GM12872 (cell line): ENCODE data around the gene GANAB.

ENCODE experiments used
- TF ChIP-seq, protein P1 (sequence below): IDR thresholded peaks from 3 replicates; pipeline ENCODE4 v1.5.1; 2011; ENCODE audit warnings: low read depth, mild to moderate bottlenecking, low read length, moderate library complexity; ENCODE audit not compliant: insufficient read depth

Gene GANAB

DNA sequence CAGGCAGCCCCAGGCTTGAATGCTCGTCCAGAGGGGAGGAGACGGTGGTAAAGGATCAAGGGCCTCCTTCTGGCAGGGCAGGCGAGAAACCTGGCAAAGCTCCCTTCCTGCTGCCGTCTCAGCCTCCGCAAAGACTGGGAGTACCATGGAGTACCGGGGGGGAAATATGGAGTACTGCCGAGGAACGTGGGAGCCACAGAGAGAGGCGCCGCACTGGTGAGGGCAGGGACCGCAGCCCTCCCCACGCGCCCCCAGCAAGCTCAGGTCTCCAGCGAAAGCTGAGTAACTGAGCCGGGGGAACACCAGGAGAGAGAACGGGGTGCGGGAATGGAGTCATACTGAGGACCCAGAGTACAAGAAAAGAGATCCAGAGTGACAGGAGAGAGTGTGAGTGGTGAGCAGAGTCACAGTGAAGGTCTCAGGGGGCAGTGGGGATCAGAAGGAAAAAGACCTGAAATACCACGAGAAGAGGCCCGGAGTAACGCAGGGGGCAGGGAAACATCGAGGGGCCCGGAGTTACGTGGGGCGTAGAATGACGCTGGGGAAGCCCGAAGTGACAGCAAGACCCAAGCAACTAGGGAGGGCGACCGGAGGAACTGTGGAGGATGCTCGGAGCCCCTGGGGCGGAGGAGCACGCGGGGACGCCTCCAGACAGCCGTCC, 34.6 kb downstream of the GANAB start:
- TF ChIP-seq, protein P1, sequence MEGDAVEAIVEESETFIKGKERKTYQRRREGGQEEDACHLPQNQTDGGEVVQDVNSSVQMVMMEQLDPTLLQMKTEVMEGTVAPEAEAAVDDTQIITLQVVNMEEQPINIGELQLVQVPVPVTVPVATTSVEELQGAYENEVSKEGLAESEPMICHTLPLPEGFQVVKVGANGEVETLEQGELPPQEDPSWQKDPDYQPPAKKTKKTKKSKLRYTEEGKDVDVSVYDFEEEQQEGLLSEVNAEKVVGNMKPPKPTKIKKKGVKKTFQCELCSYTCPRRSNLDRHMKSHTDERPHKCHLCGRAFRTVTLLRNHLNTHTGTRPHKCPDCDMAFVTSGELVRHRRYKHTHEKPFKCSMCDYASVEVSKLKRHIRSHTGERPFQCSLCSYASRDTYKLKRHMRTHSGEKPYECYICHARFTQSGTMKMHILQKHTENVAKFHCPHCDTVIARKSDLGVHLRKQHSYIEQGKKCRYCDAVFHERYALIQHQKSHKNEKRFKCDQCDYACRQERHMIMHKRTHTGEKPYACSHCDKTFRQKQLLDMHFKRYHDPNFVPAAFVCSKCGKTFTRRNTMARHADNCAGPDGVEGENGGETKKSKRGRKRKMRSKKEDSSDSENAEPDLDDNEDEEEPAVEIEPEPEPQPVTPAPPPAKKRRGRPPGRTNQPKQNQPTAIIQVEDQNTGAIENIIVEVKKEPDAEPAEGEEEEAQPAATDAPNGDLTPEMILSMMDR = no peak

DNA sequence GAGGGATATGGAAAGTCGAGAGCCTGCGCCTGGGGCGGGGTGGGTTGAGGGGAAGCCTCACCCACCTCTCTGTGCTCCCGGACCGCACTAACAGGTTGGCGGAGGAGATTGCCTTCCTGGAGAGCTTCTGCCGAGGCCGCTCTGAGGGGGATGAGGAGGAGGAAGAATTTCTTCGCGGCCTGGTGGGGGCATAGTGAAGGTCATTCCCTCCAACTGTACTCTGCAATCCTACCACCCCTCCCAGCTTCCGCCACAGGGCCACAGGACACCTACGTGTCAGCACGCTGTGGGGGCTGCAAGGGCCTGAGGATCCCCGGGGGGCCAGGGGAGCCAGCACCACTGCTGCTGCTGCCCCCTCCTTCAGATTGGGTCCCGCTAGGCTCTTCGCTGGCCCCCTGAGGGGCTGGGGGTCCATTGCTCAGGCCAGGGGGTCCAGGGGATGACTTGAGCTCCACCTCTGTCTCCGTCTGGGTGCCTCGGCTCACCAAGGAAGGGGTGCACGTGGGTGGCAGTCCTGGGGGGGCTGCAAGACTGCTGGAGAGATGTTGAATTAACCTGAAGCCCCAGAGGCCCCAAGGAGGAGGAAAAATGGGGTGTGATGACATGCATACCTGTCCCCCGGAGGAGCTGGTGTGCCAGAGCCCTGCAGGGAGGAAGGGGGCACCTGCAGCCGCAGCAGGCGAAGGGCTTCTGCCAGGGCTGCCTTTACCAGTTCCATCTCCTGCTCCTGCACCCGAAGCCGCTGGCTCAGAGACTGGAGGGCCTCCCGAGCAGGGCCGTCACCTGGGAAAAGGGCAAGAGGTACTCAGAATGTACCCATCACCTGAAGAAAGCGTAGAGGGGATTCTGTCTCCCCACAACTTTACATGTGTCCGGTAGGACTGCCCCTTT, 35.4 kb downstream of the GANAB start:
- TF ChIP-seq, protein P1 = no peak

DNA sequence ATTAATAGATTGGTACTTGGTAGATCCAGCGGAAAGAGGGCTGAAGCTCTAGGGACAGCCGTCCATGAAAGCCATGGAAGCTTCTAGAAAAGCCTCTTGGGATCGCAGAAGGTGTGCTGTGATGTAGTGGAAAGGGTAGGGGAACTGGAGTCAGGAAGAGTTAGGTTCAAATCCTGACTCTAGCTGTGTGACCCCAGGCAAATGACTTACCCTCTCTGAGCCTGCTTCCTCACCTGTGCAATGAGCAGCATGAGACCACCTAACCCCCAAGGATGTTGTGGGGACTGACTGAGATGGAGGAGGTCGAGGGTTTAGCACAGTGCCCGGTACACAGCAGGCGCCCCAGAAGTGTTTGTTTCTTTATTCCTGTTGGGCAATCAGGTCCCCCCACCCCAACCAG, 36.0 kb downstream of the GANAB start:
- TF ChIP-seq, protein P1 = no peak

DNA sequence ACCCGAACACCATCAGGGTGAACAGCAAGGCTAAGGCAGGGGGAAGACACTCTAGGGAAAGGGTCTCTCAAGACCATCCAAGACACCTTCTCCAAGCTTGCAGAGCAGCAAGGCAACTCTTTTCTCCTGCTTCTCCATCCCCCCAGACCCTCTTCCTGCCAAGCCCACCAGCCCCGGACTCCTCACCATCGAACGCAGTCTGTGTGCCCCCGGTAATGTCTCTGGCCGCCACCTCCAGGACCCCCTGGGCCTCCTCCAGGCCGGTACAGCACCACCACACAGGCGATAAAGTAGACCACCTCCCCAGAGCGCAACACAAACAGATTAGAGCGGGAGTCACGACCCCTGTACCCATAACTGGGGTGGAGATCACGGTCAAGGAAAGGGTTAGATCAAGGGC, 37.6 kb downstream of the GANAB start:
- TF ChIP-seq, protein P1 = no peak

DNA sequence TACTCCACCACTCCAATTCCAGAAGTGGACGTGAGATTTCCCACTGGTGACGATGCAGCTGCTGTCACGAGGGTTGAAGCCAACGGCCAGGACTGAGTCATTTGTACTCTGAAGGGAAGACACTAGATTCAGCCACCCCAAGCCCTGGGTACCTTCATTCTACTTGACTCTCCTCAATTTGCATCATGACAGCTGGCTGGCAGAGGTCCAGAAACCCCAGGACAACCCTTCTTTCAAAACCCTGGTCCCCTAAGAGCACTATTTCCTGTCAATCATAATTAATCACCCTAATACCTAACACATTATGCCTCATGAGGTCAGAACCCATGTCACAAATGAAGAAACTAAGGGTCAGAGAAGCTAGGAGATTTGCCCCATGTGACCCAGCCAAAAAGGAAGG, 38.7 kb downstream of the GANAB start:
- TF ChIP-seq, protein P1 = no peak

DNA sequence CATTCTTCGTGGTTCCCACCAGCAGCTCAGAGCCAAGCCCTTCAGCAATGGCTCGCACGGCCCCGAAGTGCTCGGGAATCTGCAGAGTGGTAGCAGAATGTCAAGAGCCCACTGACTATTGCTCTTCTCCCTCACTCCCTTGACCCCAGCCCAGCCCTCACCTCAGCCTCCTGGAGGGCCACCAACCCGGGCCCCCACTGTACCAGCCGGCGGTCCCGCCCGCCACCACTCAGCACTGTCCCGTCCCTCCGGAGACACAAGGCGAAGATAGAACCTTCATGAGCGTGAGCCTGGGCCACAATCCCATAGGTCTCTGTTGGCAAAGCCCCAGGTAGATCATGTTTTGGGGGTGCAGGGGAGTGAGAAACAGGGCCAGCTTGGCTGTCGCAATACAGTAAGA, 40.5 kb downstream of the GANAB start:
- TF ChIP-seq, protein P1 = no peak

DNA sequence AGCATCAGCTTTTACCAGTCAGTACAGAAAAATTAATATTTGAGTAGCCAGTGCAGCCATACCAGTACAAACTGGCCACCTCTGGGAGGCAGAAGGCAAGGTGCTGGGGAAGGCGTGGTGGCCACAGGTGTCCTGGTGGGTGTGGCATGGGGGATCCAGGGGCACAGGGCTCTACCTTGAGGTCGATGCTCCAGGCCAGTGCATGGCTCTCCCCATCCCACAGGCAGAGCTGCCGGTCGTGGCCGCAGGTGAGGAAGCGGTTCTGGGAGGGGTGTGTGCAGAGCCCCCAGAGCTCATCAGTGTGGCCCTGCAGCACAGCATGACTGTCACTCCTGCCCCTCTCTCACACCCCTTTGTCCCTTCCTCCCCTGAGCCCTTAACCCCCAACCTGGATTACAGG, 40.9 kb downstream of the GANAB start:
- TF ChIP-seq, protein P1 = no peak
